Erythroblast (primary cell): Measurements from ENCODE around the gene NKD1.

Source experiments
- GATA1 ChIP-seq: IDR thresholded peaks from 2 replicates; pipeline ENCODE4 v1.6.1; 2011; ENCODE audit warnings: low read depth, mild to moderate bottlenecking, control low read depth, low read length, moderate library complexity
- POLR2A ChIP-seq: IDR thresholded peaks from 2 replicates; pipeline ENCODE4 v1.6.1; 2011; ENCODE audit warnings: mild to moderate bottlenecking, low read length

- TF ChIP-seq POLR2A (no peak), GATA1 (no peak)
Measured at GRCh38 chr16:50557046-50557445, 8.8 kb downstream of the NKD1 start.
